ENCODE results near the gene CSNK2A2. TPM values are rescaled to one million over a fixed set of nuclear protein-coding genes. Genes with fewer than 3 reads are reported as not detected.

The CSNK2A2 gene
- 50.7 TPM for polyA plus RNA-seq
- long read RNA-seq, donor 1, partial matches to known transcripts, result 0 of 1 reads
- long read RNA-seq, donor 1, other reads (novel, unspliced or antisense), result 0 of 1 reads
- long read RNA-seq, donor 2, transcript CSNK2A2-201 (12 exons, 1,701 nt), result major isoform, 5 of 24 reads
- long read RNA-seq, donor 2, partial matches to known transcripts, result 16 of 24 reads
- long read RNA-seq, donor 2, other reads (novel, unspliced or antisense), result 0 of 24 reads
- long read RNA-seq, donor 3, result 0 reads
- long read RNA-seq, donor 4, partial matches to known transcripts, result 0 of 1 reads
- long read RNA-seq, donor 4, other reads (novel, unspliced or antisense), result 0 of 1 reads
- long read RNA-seq, donor 5, partial matches to known transcripts, result 0 of 2 reads
- long read RNA-seq, donor 5, other reads (novel, unspliced or antisense), result 0 of 2 reads
- long read RNA-seq, donor 6, partial matches to known transcripts, result 0 of 3 reads
- long read RNA-seq, donor 6, other reads (novel, unspliced or antisense), result 0 of 3 reads
- long read RNA-seq, donor 7, partial matches to known transcripts, result 0 of 3 reads
- long read RNA-seq, donor 7, other reads (novel, unspliced or antisense), result 0 of 3 reads
- long read RNA-seq, donor 8, full-length matches to known transcripts, result 4 of 4 reads
- long read RNA-seq, donor 8, partial matches to known transcripts, result 0 of 4 reads
- long read RNA-seq, donor 8, other reads (novel, unspliced or antisense), result 0 of 4 reads
- long read RNA-seq, donor 9, partial matches to known transcripts, result 0 of 6 reads
- long read RNA-seq, donor 9, other reads (novel, unspliced or antisense), result 0 of 6 reads
- long read RNA-seq, donor 10, transcript CSNK2A2-204 (5 exons, 547 nt), result major isoform, 10 of 13 reads
- long read RNA-seq, donor 10, partial matches to known transcripts, result 0 of 13 reads
- long read RNA-seq, donor 10, other reads (novel, unspliced or antisense), result 0 of 13 reads
- long read RNA-seq, donor 11, transcript CSNK2A2-201 (12 exons, 1,701 nt), result major isoform, 5 of 8 reads
- long read RNA-seq, donor 11, partial matches to known transcripts, result 0 of 8 reads
- long read RNA-seq, donor 11, other reads (novel, unspliced or antisense), result 0 of 8 reads

- Histone ChIP-seq H3K36me3 (ENCODE audit: control insufficient read depth, insufficient read depth, low read length) (peaks cover 18% of the 10 kb centered on the region), H3K9me3 (ENCODE audit: control insufficient read depth, low read depth, low read length) (no peaks in the 10 kb centered on the region), H3K27ac (ENCODE audit: low read length) (no peak within 1 kb of the TSS), H3K27me3 (ENCODE audit: control insufficient read depth, insufficient read depth, low read length) (peaks cover 14% of the 10 kb centered on the region), H3K4me1 (ENCODE audit: control insufficient read depth, insufficient read depth, low read length) (peaks cover 4% of the 10 kb centered on the region), H3K4me3 (ENCODE audit: low read length) (peak within 1 kb of the TSS; percentile 58)
- peak; percentile 45 to 76 for DNase-seq
- 0% methylated on average over 6 of the region's 52 CpGs for WGBS (ENCODE audit: insufficient coverage, low lambda C conversion rate)
Observed at GRCh38 chr16:58198022-58198683, at the start of gene CSNK2A2. TSS of gene CSNK2A2 (minus strand) at chr16:58198106. CDS start at chr16:58197736, 370 bp downstream.

GRCh38 chr16:58243528-58244004 lies 45.7 kb upstream of the CSNK2A2 start:
- no CpG with 5 or more reads among the region's 8 CpGs for WGBS (ENCODE audit: insufficient coverage, low lambda C conversion rate)
- Histone ChIP-seq H3K27me3 (ENCODE audit: control insufficient read depth, insufficient read depth, low read length) (peaks cover 14% of the 10 kb centered on the region), H3K36me3 (ENCODE audit: control insufficient read depth, insufficient read depth, low read length) (no peaks in the 10 kb centered on the region), H3K27ac (ENCODE audit: low read length) (no peak overlapping the region), H3K9me3 (ENCODE audit: control insufficient read depth, low read depth, low read length) (no peaks in the 10 kb centered on the region), H3K4me3 (ENCODE audit: low read length) (no peak overlapping the region), H3K4me1 (ENCODE audit: control insufficient read depth, insufficient read depth, low read length) (no peaks in the 10 kb centered on the region)
- no peak for DNase-seq

GRCh38 chr16:58236831-58237230 lies 38.9 kb upstream of the CSNK2A2 start:
- H3K27me3 ChIP-seq (ENCODE audit: control insufficient read depth, insufficient read depth, low read length), result peaks cover 22% of the 10 kb centered on the region
- 40% methylated on average over 1 of the region's 5 CpGs for WGBS (ENCODE audit: insufficient coverage, low lambda C conversion rate)
- H3K4me1 ChIP-seq (ENCODE audit: control insufficient read depth, insufficient read depth, low read length), result no peaks in the 10 kb centered on the region
- no peak overlapping the region for H3K4me3 ChIP-seq (ENCODE audit: low read length)
- no peaks in the 10 kb centered on the region for H3K36me3 ChIP-seq (ENCODE audit: control insufficient read depth, insufficient read depth, low read length)
- no peaks in the 10 kb centered on the region for H3K9me3 ChIP-seq (ENCODE audit: control insufficient read depth, low read depth, low read length)
- no peak for DNase-seq
- no peak overlapping the region for H3K27ac ChIP-seq (ENCODE audit: low read length)

- H3K27ac ChIP-seq (ENCODE audit: low read length), result no peak overlapping the region
- WGBS (ENCODE audit: insufficient coverage, low lambda C conversion rate), result no CpG with 5 or more reads among the region's 13 CpGs
- H3K9me3 ChIP-seq (ENCODE audit: control insufficient read depth, low read depth, low read length), result no peaks in the 10 kb centered on the region
- H3K27me3 ChIP-seq (ENCODE audit: control insufficient read depth, insufficient read depth, low read length), result peaks cover 22% of the 10 kb centered on the region
- H3K4me1 ChIP-seq (ENCODE audit: control insufficient read depth, insufficient read depth, low read length), result no peaks in the 10 kb centered on the region
- peak overlapping the region; percentile 21 for H3K4me3 ChIP-seq (ENCODE audit: low read length)
- H3K36me3 ChIP-seq (ENCODE audit: control insufficient read depth, insufficient read depth, low read length), result no peaks in the 10 kb centered on the region
- DNase-seq, result peak; percentile 30 to 44
Observed at GRCh38 chr16:58236231-58236690, 38.4 kb upstream of the CSNK2A2 start.

- H3K4me1 ChIP-seq (ENCODE audit: control insufficient read depth, insufficient read depth, low read length), result no peaks in the 10 kb centered on the region
- 40% methylated on average over 1 of the region's 3 CpGs for WGBS (ENCODE audit: insufficient coverage, low lambda C conversion rate)
- H3K36me3 ChIP-seq (ENCODE audit: control insufficient read depth, insufficient read depth, low read length), result no peaks in the 10 kb centered on the region
- no peak for DNase-seq
- no peak overlapping the region for H3K4me3 ChIP-seq (ENCODE audit: low read length)
- no peaks in the 10 kb centered on the region for H3K9me3 ChIP-seq (ENCODE audit: control insufficient read depth, low read depth, low read length)
- no peak overlapping the region for H3K27ac ChIP-seq (ENCODE audit: low read length)
- peaks cover 22% of the 10 kb centered on the region for H3K27me3 ChIP-seq (ENCODE audit: control insufficient read depth, insufficient read depth, low read length)
Observed at GRCh38 chr16:58235663-58236062, 37.8 kb upstream of the CSNK2A2 start.

GRCh38 chr16:58234831-58235595 lies 37.1 kb upstream of the CSNK2A2 start:
- peaks cover 22% of the 10 kb centered on the region for H3K27me3 ChIP-seq (ENCODE audit: control insufficient read depth, insufficient read depth, low read length)
- no peak overlapping the region for H3K27ac ChIP-seq (ENCODE audit: low read length)
- 85% methylated on average over 6 of the region's 10 CpGs for WGBS (ENCODE audit: insufficient coverage, low lambda C conversion rate)
- H3K4me1 ChIP-seq (ENCODE audit: control insufficient read depth, insufficient read depth, low read length), result no peaks in the 10 kb centered on the region
- no peak overlapping the region for H3K4me3 ChIP-seq (ENCODE audit: low read length)
- H3K9me3 ChIP-seq (ENCODE audit: control insufficient read depth, low read depth, low read length), result no peaks in the 10 kb centered on the region
- H3K36me3 ChIP-seq (ENCODE audit: control insufficient read depth, insufficient read depth, low read length), result no peaks in the 10 kb centered on the region
- DNase-seq, result no peak

GRCh38 chr16:58230259-58230658 lies 32.4 kb upstream of the CSNK2A2 start:
- WGBS (ENCODE audit: insufficient coverage, low lambda C conversion rate), result no CpG with 5 or more reads among the region's 8 CpGs

GRCh38 chr16:58226790-58227189 lies 28.9 kb upstream of the CSNK2A2 start:
- no peaks in the 10 kb centered on the region for H3K9me3 ChIP-seq (ENCODE audit: control insufficient read depth, low read depth, low read length)
- H3K4me3 ChIP-seq (ENCODE audit: low read length), result no peak overlapping the region
- H3K27ac ChIP-seq (ENCODE audit: low read length), result no peak overlapping the region
- WGBS (ENCODE audit: insufficient coverage, low lambda C conversion rate), result no CpG with 5 or more reads among the region's 3 CpGs
- DNase-seq, result no peak
- no peaks in the 10 kb centered on the region for H3K4me1 ChIP-seq (ENCODE audit: control insufficient read depth, insufficient read depth, low read length)
- H3K36me3 ChIP-seq (ENCODE audit: control insufficient read depth, insufficient read depth, low read length), result no peaks in the 10 kb centered on the region
- no peaks in the 10 kb centered on the region for H3K27me3 ChIP-seq (ENCODE audit: control insufficient read depth, insufficient read depth, low read length)

More at GRCh38 chr16:58230259-58230658, 32.4 kb upstream of the CSNK2A2 start:
- DNase-seq, result no peak
- H3K27me3 ChIP-seq (ENCODE audit: control insufficient read depth, insufficient read depth, low read length), result peaks cover 12% of the 10 kb centered on the region
- no peak overlapping the region for H3K27ac ChIP-seq (ENCODE audit: low read length)
- no peaks in the 10 kb centered on the region for H3K4me1 ChIP-seq (ENCODE audit: control insufficient read depth, insufficient read depth, low read length)
- H3K4me3 ChIP-seq (ENCODE audit: low read length), result no peak overlapping the region
- H3K9me3 ChIP-seq (ENCODE audit: control insufficient read depth, low read depth, low read length), result no peaks in the 10 kb centered on the region
- no peaks in the 10 kb centered on the region for H3K36me3 ChIP-seq (ENCODE audit: control insufficient read depth, insufficient read depth, low read length)

- no peaks in the 10 kb centered on the region for H3K4me1 ChIP-seq (ENCODE audit: control insufficient read depth, insufficient read depth, low read length)
- no peaks in the 10 kb centered on the region for H3K9me3 ChIP-seq (ENCODE audit: control insufficient read depth, low read depth, low read length)
- no peak overlapping the region for H3K4me3 ChIP-seq (ENCODE audit: low read length)
- no CpG with 5 or more reads among the region's 8 CpGs for WGBS (ENCODE audit: insufficient coverage, low lambda C conversion rate)
- H3K36me3 ChIP-seq (ENCODE audit: control insufficient read depth, insufficient read depth, low read length), result no peaks in the 10 kb centered on the region
- DNase-seq, result no peak
- H3K27me3 ChIP-seq (ENCODE audit: control insufficient read depth, insufficient read depth, low read length), result no peaks in the 10 kb centered on the region
- no peak overlapping the region for H3K27ac ChIP-seq (ENCODE audit: low read length)
Observed at GRCh38 chr16:58225965-58226602, 28.2 kb upstream of the CSNK2A2 start.

Measured in large intestine (tissue), 12 donors.